ENCODE results near the gene PEX26. TPM values are rescaled to one million over a fixed set of nuclear protein-coding genes. Genes with fewer than 3 reads are reported as not detected.
"Not testable (repeated sequence)": the region's sequence is repeated elsewhere in the genome, so short reads cannot be mapped to it uniquely, and the experiment has no call there.

PEX26 gene
- total RNA-seq, 1 experiment from 2014 or later, result 16.4 TPM

- peaks cover 30% of the 10 kb centered on the region for H3K36me3 ChIP-seq
- DNase-seq, result no peak
- no peak overlapping the region for H3K27ac ChIP-seq
- H3K9me3 ChIP-seq (replicated peaks), result no peaks in the 10 kb centered on the region
- H3K4me1 ChIP-seq, result no peaks in the 10 kb centered on the region
- no peak overlapping the region for H3K4me3 ChIP-seq
- H3K27me3 ChIP-seq, result no peaks in the 10 kb centered on the region
These were observed 13.7 kb downstream of the PEX26 start for GRCh38 chr22:18091478-18091877.

- no peaks in the 10 kb centered on the region for H3K27me3 ChIP-seq
These were observed 14.2 kb downstream of the PEX26 start for GRCh38 chr22:18091916-18092526.

GRCh38 chr22:18093661-18094060 is 15.9 kb downstream of the PEX26 start:
- DNase-seq, result no peak
- H3K4me3 ChIP-seq, result no peak overlapping the region
- no peaks in the 10 kb centered on the region for H3K27me3 ChIP-seq
- H3K9me3 ChIP-seq (replicated peaks), result no peaks in the 10 kb centered on the region
- no peak overlapping the region for H3K27ac ChIP-seq
- peaks cover 12% of the 10 kb centered on the region for H3K36me3 ChIP-seq
- H3K4me1 ChIP-seq, result no peaks in the 10 kb centered on the region

More at GRCh38 chr22:18091916-18092526, 14.2 kb downstream of the PEX26 start:
- no peaks in the 10 kb centered on the region for H3K4me1 ChIP-seq
- H3K36me3 ChIP-seq, result peaks cover 27% of the 10 kb centered on the region
- H3K27ac ChIP-seq, result no peak overlapping the region
- H3K4me3 ChIP-seq, result no peak overlapping the region
- no peaks in the 10 kb centered on the region for H3K9me3 ChIP-seq (replicated peaks)
- no peak for DNase-seq

GRCh38 chr22:18095101-18095805 is 17.5 kb downstream of the PEX26 start:
- no peaks in the 10 kb centered on the region for H3K27me3 ChIP-seq
- peaks cover 7% of the 10 kb centered on the region for H3K36me3 ChIP-seq
- H3K27ac ChIP-seq, result no peak overlapping the region
- no peaks in the 10 kb centered on the region for H3K4me1 ChIP-seq
- no peak for DNase-seq
- no peak overlapping the region for H3K4me3 ChIP-seq
- no peaks in the 10 kb centered on the region for H3K9me3 ChIP-seq (replicated peaks)

- Histone ChIP-seq H3K4me1 (no peaks in the 10 kb centered on the region), H3K4me3 (no peak overlapping the region), H3K36me3 (peaks cover 3% of the 10 kb centered on the region), H3K27me3 (no peaks in the 10 kb centered on the region), H3K27ac (no peak overlapping the region), H3K9me3 (replicated peaks) (no peaks in the 10 kb centered on the region)
- no peak for DNase-seq
These were observed 19.0 kb downstream of the PEX26 start for GRCh38 chr22:18096823-18097222.

GRCh38 chr22:18100781-18101180 is 23.0 kb downstream of the PEX26 start:
- Histone ChIP-seq H3K27ac (no peak overlapping the region), H3K36me3 (no peaks in the 10 kb centered on the region), H3K4me1 (no peaks in the 10 kb centered on the region), H3K4me3 (no peak overlapping the region), H3K27me3 (no peaks in the 10 kb centered on the region), H3K9me3 (replicated peaks) (no peaks in the 10 kb centered on the region)
- DNase-seq, result no peak

GRCh38 chr22:18101536-18101935 is 23.7 kb downstream of the PEX26 start:
- Histone ChIP-seq H3K27ac (no peak overlapping the region), H3K27me3 (no peaks in the 10 kb centered on the region), H3K36me3 (no peaks in the 10 kb centered on the region)

GRCh38 chr22:18103527-18104269 is 25.9 kb downstream of the PEX26 start:
- no peaks in the 10 kb centered on the region for H3K9me3 ChIP-seq (replicated peaks)
- no peak overlapping the region for H3K27ac ChIP-seq
- no peak for DNase-seq
- no peaks in the 10 kb centered on the region for H3K36me3 ChIP-seq
- no peaks in the 10 kb centered on the region for H3K27me3 ChIP-seq
- no peaks in the 10 kb centered on the region for H3K4me1 ChIP-seq
- no peak overlapping the region for H3K4me3 ChIP-seq

More at GRCh38 chr22:18101536-18101935, 23.7 kb downstream of the PEX26 start:
- Histone ChIP-seq H3K9me3 (replicated peaks) (no peaks in the 10 kb centered on the region), H3K4me1 (no peaks in the 10 kb centered on the region), H3K4me3 (no peak overlapping the region)
- DNase-seq, result no peak

- peak in 1 of 2 experiments; percentile 19 for DNase-seq
- Histone ChIP-seq H3K27me3 (no peaks in the 10 kb centered on the region), H3K4me1 (no peaks in the 10 kb centered on the region), H3K27ac (no peak overlapping the region), H3K4me3 (no peak overlapping the region), H3K9me3 (replicated peaks) (no peaks in the 10 kb centered on the region), H3K36me3 (no peaks in the 10 kb centered on the region)
These were observed 26.8 kb downstream of the PEX26 start for GRCh38 chr22:18104566-18104965.

- H3K4me3 ChIP-seq; H3K4me1 ChIP-seq; H3K27ac ChIP-seq; DNase-seq; H3K27me3 ChIP-seq; H3K36me3 ChIP-seq; H3K9me3 ChIP-seq (replicated peaks): not testable (repeated sequence)
These were observed 28.2 kb downstream of the PEX26 start for GRCh38 chr22:18105981-18106380.

GRCh38 chr22:18106550-18107341 is 29.0 kb downstream of the PEX26 start:
- H3K4me1 ChIP-seq; H3K27ac ChIP-seq; H3K27me3 ChIP-seq; DNase-seq; H3K9me3 ChIP-seq (replicated peaks); H3K4me3 ChIP-seq; H3K36me3 ChIP-seq: not testable (repeated sequence)

GRCh38 chr22:18108187-18108586 is 30.4 kb downstream of the PEX26 start:
- DNase-seq, result no peak
- H3K4me1 ChIP-seq, result no peaks in the 10 kb centered on the region
- no peak overlapping the region for H3K27ac ChIP-seq
- H3K36me3 ChIP-seq, result no peaks in the 10 kb centered on the region
- no peaks in the 10 kb centered on the region for H3K27me3 ChIP-seq
- H3K9me3 ChIP-seq (replicated peaks), result no peaks in the 10 kb centered on the region
- H3K4me3 ChIP-seq, result no peak overlapping the region

- Histone ChIP-seq H3K27me3 (no peaks in the 10 kb centered on the region), H3K27ac (no peak overlapping the region), H3K4me3 (no peak overlapping the region), H3K36me3 (no peaks in the 10 kb centered on the region), H3K4me1 (no peaks in the 10 kb centered on the region), H3K9me3 (replicated peaks) (no peaks in the 10 kb centered on the region)
- DNase-seq, result no peak
These were observed 31.8 kb downstream of the PEX26 start for GRCh38 chr22:18109410-18110193.

Measured in SJCRH30 (cell line).